HG02610 (cell line): ENCODE results near the gene ZCCHC17.

Source experiments
- ATAC-seq: cut with Tn5 transposase; IDR thresholded peaks from one replicate; pipeline ENCODE4 v1.9.1; 2021; ENCODE audit warnings: mild to moderate bottlenecking, moderate library complexity; ENCODE audit not compliant: unreplicated experiment

The ZCCHC17 gene

GRCh38 chr1:31389616-31390015 lies 92.8 kb downstream of the ZCCHC17 start:
- ATAC-seq: no peak

DNA sequence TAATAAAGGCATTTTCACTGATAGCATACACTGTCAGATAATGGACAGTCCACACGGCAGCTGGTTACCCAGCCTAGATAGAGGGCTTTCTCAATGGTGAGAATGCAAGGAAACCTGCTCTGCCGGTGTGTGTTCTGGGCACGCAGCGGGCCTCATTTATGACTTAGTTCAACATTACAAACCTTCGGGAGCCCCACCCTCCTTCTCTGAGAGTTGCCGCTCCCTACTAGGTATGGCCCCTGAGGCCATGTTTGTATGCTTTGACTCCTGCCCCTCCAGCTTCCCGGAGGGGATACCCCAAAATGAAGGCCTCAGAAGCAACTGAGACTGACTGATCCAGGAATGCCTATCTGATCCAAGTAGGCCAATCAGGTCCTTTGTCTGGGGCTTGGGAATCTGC lies 93.2 kb downstream of the ZCCHC17 start:
- no peak for ATAC-seq

DNA sequence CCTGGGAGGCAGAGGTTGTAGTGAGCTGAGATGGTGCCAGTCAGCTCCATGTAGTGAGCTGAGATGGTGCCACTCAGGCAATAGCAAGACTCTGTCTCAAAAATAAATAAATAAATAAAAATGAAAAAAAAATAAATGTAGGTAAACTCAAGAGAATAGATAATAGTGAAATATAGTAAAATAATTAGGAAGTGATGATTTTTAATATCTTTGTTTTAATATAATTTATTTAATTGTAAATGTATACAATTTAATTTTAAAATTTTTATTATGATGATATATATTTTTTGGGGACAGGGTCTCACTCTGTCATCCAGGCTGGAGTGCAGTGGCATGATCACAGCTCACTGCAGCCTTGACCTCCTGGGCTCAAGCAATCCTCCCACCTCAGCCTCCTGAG lies 96.6 kb downstream of the ZCCHC17 start:
- no peak for ATAC-seq

DNA sequence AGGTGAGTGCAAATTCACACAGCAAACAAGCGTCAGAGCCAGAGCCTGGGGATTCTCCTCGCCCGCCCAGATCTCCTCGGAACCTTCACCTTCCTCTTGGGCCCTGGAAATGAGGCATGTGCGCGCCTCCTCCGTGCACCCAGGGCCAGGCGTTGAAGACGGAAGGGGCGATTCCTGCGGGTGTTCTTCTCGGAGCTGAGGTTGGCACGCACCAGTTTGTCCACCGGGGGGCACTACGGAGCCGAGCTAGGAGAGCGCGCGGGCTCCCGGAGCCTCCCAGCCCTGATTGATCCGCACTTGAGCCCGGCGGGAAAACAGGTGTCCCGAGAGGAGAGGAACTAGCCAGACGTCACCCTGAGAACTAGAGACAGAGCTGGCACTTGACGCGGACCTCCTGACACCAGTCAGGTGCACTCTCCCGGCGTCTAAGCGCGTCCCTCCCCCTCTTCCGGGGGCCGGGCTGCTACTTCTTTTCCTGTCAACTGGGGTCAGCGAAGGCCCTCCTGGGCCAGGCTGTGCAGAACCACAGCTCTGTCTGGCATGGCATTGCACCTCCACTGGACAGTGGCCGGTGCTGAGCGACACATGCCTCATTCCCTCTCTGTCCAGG lies 97.9 kb downstream of the ZCCHC17 start:
- ATAC-seq: no peak

DNA sequence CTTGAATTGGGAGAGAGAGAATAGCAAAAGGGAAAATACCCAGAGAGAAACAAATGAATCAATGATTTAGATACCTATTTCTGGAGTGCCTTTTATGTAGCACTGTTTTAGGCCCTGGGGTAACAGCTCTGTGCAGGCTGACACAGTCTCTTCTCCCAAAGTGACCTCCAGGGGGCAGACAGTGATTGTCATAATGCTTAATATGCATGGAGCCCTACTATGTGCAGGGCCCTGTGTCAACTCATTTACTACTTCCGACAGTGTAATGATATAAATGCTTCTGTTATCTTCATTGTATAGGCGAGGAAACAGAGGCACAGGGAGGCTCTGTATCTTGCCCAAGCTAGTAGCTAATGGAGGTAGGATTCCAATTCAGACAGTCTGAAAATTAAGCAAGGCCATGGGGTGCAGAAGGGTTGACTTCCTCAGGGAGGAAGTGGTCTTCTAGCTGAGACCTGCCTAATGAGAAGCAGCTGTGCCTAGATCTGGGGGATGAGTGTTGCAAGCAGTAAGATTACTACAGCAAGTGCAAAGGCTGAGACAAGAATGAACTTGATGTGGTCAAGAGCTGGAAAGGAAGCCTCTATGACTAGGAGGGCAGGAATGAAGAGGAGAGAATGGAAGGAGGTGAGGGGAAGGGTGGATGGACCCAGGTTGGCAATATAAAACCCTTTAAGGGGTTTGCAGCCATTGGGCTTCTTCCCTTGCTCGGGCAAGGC lies 100.0 kb downstream of the ZCCHC17 start:
- ATAC-seq: no peak

GRCh38 chr1:31397360-31398095 lies 100.7 kb downstream of the ZCCHC17 start:
- ATAC-seq: no peak

GRCh38 chr1:31398246-31398645 lies 101.4 kb downstream of the ZCCHC17 start:
- ATAC-seq: no peak

DNA sequence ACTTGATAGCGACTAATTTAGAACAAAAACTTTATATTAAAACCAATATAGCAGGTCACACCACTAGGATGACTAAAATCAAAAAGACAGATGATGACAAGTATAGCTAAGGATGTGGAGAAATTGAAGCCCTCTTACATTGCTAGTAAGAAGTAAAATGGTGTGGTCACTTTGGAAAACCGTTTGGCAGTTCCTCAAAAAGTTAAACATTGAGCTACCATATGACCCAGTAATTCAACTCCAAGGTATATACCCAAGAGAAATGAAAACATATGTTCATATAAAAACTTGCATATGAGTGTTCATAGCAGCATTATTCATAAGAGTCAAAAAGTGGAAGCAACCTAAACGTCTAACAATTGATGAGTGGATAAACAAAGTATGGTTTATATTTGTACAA lies 103.1 kb downstream of the ZCCHC17 start:
- ATAC-seq: no peak

GRCh38 chr1:31400393-31400792 lies 103.6 kb downstream of the ZCCHC17 start:
- no peak for ATAC-seq

GRCh38 chr1:31401241-31401640 lies 104.4 kb downstream of the ZCCHC17 start:
- no peak for ATAC-seq

DNA sequence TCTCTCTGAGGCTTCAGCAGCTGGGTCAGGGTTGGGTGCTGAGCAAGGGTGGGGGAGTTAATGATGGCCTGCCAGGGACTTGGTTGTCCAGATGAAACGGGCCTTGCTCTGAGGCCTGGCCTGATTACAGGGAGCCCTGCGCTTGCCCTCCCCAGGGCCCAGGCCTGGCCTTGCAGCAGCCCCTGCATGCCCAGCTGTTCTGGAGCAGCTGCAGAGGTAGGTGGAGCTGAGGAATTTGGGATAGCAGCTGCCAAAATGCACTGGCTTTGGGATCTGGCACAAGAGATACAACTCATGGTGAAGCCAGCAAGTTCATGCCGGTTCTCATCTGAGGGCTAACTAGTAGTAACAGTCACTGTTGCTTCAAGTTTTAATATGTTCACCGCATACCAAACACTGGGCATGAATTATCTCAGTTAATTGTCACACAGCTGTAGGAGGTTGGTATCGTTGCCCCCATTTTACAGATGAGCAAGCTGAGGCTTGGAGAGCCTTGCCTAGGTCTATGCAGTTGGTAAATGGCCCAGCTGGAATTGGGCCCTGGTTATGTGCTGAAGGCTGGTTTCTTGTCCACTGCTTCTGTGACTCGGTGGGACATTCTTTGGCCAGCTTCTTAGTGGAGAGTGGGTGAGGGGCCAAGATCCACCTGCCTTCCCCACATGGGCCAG lies 108.9 kb downstream of the ZCCHC17 start:
- ATAC-seq: no peak

DNA sequence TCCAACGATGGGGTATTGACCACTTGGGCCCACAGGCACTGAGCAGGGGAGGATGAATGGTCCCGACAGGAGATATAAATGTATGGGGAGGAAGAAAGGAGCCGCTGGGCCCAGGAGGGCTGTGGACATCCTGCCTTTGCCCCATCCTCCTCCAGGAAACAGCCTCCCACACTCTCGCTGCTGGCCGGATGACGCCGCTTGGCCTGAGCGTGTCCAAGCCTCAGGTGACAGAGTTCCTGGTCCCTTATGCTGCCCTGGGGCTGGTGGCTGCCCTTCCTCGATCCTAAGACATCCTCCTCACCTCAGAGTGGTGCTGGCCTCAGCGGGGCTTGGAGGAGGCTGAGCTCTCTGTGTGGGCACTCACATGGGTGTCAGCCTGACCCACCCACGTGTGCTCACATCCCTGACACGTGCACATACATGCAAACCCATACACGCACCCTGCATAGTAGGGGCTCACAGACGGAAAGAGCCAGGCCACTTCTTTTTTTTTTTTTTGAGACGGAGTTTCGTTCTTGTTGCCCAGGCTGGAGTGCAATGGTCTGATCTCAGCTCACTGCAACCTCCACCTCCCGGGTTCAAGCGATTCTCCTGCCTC lies 110.3 kb downstream of the ZCCHC17 start:
- no peak for ATAC-seq

DNA sequence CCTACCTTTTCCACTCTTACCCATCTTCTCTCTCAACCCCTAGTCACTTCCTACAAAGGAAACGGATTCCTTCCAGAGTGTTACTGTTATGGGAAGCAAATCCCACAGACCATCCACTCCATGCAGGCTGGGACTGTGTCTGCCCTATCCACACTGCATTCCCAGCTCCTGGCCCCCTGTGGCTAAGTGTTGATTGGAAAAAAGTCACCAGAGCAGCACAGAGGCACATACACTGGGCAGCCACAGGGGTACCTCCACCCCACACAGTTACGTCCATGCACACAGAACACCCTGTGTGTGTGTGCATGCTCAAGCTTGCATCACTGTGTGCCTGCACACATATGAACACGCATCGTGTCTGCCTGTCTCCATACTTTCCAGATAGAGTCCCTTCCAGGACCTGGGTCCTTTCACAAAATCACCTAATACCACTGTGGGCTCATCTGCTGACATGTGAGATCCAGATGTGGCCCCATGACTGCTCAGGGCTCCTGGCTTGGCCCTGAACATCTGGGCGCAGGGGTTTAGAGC lies 112.0 kb downstream of the ZCCHC17 start:
- no peak for ATAC-seq

DNA sequence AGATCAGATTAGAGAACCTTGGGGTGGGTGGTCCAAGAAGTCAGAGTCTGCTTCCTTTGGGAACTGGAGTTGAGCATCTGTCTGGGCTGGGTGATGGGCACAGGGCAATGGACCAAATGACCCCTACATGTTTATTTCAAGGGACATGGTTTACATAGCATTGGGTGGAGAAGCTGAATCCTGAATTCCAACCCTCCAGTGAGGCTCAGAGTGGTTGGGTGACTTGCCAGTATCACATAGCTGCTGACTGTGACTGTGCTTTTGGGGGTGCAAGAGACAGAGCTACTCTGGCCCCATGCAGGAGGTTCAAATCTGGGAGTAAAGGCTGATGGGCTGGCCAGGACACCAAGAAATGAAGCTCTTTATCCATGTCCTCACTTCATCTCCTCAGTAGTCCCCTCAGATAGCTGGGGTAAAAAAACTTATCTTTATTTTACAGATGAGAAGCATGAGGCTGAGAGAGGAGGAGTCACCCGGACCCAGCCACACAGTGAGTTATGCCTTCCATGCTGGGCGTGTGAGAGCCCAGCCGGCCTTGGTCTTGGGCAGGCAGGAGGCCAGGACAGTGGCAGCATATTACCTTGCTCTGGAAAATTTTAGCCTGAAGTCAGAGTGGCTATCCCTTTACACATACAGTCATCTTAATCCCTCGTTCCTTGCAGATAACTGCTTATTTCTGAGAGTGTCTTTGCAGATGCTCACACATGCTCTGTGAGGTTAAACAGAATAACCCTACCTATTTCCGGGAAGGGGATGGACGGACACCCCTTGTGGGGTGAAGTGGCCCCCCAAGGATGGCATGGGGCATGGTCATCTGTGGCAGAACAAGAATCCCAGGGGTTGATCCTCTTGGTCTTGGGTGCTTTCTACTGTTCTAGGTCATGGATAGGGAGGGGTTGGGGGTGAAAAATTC lies 113.4 kb downstream of the ZCCHC17 start:
- ATAC-seq: no peak

- no peak for ATAC-seq
Measured at GRCh38 chr1:31410871-31411270, 114.0 kb downstream of the ZCCHC17 start.

- no peak for ATAC-seq
Measured at GRCh38 chr1:31412205-31412604, 115.4 kb downstream of the ZCCHC17 start.

- ATAC-seq: no peak
Measured at GRCh38 chr1:31412732-31413404, 116.0 kb downstream of the ZCCHC17 start, which contains the start of gene SERINC2. Gene SERINC2, plus strand, starts transcription at chr1:31413213. Its CDS starts 53 bp downstream, at chr1:31413266.

DNA sequence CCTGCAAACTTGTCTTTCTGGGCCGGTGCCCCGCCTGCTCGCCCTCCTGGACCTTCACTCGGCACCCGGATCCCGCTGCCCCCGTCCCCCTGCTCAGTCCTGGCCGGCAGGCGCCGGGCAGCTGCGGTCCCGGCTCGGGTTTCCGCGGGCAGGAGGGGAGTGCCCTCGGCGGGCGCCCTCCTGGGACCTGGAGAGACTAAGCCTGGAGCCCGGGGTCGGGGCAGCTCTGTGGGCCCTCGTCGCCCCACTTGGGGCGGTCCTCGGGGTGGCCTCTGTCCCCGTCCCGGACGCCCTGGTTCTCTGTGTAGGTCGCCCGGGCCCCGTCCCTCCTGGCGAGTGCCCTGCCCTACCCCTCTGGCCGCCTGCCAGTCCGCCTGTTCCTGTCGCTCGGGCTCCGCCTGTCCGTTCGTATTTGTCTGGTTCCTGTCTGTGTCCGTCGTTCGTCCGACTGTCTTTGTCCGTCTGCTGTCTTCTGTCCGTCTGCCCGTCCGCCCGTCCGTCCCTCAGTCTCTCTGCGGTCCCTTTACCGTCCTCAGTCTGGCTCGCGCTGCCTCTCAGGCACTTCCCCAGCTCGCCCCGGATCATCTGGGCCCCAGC lies 116.7 kb downstream of the ZCCHC17 start:
- no peak for ATAC-seq
